NK-92 (cell line): ENCODE results near the gene MBD1.
"Not testable (repeated sequence)": the region's sequence is repeated elsewhere in the genome, so short reads cannot be mapped to it uniquely, and the experiment has no call there.

Experiments used
- DNase-seq: peaks from one replicate; lab custom pipeline; 2025; ENCODE audit not compliant: unreplicated experiment; lab: John Stamatoyannopoulos, UW

MBD1 gene

DNA sequence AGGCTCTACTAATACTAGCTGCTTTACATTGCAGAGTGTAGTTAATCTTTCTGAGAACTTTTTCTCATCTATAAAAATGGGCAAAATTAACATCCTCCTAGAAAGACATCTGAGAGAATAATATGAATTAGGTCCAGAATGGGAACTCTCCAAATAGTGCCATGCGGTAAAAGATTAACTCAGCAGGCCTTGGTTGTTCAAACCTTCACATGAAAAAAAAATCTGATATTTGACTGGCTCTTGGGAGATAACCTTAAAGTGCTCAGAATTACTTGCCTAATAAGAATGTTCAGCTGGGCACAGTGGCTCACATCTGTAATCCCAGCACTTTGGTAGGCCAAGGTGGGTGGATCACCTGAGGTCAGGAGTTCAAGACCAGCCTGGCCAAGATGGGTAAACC, 11.7 kb upstream of the MBD1 start:
- no peak for DNase-seq

DNA sequence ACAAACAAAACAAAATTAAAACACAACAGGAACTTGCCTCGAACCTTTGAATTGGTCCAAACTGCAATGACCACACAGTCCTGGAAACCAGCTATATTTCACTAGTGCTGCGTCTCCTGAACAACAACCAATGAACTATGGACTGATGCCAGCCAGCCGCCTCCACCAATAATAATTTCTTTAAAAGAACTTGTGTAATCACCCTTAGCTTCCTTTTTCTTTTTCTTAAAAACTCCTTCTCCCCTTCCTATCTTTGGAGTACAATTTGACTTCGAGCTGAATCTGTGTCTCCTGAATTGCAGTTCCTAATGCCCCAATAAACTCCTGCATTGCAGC, 7.8 kb upstream of the MBD1 start:
- no peak for DNase-seq

DNA sequence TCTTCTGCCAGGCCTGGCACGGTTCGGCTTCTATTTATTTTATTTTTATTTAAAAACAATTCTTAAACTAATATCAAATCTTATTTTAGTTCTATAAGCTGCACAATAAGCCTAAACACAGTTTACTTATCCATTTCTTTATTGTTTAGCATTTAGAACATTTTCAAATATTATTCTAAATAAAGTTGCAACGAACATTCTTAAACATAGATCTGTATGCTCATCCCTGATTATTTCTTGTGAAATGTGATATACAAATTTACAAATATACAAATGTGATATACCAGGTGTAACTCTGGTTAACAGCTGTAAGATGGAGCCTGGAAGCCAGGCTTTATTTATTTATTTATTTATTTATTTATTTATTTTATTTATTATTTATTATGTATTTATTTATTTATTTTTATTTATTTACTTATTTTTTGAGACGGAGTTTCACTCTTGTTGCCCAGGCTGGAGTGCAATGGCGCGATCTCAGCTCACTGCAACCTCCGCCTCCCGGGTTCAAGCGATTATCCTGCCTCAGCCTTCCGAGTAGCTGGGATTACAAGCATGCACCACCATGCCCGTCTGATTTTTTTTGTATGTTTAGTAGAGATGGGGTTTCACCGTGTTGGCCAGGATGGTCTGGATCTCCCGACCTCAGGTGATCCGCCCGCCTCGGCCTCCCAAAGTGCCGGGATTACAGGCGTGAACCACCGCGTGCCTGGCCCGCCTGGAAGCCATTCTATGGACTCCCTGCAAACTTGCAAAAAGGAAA, 7.2 kb upstream of the MBD1 start:
- DNase-seq: not testable (repeated sequence)

DNA sequence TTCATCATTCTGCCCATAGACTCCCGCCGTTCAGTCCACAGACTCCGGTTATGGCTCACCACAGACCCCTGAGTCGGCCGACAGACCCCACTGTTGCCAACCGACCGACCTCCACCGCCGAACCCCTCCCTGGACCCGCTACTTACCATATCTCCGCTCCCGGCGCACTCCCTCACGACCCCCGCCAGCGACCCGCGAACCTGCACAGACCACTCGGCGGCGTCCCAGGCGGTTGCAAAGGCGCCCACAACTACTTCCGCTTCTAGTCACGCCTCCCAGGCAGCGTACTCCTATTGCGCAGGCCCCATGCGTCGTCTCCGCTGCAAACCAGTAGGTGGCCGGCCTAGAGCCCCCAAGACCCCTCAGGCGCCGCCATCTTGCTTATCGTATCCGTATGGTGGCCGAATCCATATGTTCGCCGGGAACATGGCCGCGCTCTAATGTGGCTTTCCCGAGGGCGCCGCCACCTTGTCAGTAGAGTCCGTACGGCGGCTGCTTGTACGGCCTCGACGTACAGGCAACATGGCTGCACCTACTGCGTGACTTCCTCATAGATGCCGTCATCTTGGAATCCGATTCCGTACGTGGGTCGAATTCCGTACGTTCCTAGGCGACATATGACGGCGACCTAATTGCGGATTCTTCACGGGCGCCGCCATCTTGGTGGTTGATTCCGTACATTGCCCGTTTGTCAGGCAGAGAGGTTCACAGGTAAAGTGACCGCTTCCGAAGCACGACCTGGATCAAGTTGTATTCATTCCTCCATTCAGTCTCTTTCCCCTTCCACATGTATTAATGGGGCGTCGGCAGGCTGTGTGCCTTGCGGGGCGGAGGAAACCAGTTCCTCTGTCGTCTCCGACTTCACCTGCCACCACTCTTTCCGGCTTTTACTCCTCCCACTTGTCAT, 6.4 kb upstream of the MBD1 start, which contains the start of gene CXXC1:
CXXC1 (minus strand) TSS at position 252 of the 907 bp plus-strand sequence; CDS start at position 149, 103 bp downstream.
- peak; percentile 92 for DNase-seq

DNA sequence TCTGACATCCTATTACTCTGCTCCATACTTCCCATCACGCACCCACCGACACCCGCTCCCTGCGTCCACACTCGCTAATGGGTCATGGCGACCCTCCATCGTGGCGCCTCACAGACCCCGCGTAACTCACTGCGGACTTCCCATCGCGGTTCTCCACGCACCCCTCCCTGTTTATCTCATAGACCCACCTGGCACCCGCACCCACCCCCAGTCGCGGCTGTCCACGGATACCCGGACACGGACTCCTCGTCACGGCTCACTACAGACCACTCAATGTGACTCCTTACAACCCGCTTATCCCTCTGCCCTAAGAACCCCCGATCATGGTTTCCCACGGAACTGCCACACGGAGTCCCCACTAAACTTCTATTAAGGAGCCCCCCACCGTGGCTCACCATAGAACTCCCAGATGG, 5.7 kb upstream of the MBD1 start:
- no peak for DNase-seq

DNA sequence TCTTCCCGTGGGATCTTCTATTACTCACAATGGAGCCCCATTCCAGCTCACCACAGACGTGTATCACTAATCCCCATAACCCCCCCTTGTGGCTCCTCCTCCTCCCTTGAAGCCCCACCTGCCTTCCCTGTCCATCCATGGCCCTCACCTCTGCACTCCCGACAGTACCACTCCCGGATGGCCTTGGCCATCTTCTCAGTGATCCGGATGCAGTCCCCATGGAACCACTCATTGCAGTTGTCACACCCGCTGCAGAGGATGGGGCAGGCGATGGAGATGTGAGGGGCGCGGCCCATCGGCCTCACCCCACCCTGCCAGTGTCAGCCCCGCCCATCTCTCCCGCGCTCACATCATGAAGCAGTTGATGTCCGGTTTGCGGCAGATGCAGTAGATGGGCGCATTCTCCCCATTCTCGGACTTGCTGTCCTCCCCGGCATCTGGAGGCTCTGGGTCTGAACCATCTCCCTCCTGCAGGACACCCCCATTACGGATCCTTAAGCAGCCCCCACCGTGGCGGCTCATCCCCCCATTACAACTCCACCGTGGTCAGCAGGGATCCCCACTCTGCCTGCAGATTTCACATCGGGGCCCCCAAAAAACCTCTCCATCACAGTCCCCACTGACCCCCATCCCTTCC, 5.2 kb upstream of the MBD1 start:
- DNase-seq: no peak

DNA sequence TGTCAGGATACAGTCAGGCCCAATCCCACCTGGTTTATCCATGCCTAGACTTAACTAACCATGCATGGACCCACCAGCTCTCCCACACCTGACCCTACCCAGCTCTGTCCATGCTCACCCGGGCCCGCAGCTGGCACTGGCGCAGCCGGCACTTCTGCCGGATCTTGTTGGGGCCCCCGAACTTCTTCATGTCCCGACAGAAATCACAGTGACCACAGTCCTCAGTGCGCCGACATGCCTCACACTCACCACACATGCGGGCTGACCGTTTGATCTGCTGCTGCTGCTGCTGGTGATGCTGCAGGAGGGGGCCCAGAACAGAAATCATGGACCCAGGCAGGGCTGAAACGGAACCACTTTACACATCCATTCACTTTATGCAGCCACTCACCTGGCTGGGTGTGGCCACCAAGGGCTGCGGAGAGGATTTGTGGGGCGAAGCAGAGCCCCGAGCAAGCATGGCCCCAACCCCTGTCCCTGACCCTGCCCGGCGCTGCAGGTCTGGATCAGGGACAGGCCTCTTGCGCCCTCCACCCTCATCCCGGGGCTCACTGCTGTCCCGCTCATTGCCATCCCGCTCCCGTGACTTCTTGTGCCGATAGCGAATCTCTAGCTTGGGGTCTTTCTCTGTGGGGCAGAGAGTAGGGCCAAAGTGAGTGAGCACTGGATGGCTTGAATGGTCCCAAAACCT, 4.5 kb upstream of the MBD1 start:
- no peak for DNase-seq

DNA sequence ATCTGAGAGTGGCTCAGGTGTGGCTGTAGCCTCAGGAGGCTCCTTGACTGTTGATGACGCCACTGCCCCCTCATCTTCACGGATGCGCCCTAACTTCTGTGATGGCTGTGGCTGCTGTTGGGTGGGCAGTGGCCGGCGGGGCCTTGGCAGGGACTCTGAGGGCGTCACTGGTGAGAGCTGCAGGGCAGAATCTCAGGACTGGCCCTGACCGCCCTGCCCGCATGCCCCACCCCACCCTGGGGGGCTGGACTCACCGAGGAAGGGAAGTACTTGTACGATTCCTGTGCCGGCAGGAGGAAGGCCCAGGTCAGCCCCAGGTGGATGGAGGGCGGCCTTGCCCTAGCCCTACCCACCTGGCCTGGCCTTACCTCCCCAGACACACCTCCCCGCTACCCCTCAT, 3.7 kb upstream of the MBD1 start:
- DNase-seq: no peak

DNA sequence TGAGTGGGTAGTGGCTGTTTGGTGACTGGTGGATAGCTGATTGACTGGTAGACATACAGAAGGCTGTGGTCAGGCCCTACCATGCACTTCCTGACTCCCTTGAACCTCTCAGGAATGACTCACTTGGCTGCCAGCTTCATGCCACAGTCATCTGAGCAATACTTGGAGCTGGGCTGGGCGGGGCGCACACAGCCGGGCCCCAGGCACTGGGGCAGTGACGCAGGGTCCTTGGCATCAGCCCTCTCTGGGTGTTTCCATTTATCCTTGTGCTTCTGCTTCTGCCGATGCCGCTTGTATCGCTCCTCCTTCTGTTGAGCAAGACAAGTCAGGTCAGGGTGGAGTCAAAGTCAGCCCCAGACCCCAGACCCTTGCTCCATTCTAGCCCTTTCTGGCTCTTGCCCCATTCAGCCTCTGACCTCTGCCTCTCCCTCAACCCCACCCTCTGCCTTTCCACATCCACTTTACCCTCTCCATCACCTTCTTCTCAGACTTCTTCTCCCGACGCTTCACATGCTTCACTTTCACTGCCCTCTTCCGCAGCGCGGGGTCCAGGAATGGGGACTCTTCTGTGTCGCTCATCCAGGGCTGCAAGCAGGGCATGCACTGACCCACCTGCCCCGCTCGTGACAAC, 3.0 kb upstream of the MBD1 start:
- no peak for DNase-seq

DNA sequence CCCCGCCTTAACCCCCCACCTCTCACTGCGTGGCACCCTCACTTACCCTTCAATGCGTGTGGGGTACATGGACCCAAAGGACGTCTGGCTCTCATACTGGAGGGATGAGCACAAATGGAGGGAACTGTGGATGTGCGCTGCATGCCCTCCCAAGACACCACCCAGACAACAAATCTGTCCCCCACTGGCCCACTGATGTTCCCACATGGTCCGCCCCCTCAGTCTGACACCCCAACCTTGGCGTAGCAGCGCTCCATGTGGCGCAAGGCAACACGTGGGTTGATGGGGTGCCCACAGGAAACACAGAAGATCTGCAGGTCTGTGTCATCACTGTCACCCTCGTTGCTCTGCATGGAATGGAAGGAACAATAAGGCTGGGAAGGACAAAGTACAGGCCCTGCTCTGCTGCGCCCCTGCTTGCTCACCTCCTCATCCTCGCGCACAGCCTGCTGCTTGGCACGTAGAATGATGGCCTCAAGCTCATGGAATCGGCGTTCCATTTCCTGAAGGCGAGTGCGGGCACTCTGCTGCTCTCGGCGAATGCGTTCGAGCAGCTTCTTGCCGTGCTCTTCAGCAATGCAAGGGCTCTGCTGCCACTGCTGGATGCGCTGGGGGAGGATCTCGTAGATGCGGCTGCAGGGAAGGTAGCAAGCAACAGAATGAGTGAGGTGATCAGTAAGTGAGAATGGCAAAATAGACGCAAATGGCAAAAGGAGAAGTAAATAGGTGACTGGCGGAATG, 2.3 kb upstream of the MBD1 start:
- no peak for DNase-seq

DNA sequence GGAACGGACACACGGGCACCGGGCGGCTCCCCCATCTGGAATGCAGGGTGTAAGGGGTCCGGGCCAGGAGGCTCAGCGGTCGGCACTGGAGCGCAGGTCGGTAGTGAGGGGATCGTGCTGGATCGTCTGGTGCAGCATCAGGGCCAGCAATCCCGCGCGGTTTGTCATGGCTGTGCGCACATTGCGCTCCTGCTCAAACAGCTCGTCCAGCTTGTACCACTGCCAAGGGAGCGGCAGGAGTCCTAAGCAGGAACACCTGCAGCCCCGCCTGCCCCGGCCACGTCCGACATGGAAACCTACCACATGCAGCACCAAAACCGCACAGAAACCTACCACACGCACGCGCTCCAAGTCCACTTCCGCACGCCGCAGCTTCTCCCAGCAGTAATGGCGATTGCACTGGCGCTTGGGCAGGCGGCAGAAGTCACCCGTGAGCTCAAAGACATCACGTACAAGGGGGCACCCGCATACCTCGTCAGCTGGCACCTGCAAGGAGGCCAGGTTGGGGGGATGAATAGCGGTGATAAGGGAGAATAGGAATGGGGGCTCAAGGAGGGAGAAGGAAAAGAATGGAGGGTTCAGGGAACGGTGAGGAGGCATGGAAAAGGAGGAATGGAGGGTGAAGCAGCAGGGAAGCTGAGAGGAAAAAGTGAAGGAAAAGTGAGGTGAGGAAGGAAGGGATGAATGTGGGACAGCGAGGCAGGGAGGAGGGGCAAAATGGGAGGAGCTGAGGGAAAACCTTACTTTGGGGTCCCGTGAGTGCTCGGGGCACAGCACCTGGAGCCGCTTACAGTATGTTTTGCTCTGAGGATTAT, 1.4 kb upstream of the MBD1 start:
- DNase-seq: no peak

DNA sequence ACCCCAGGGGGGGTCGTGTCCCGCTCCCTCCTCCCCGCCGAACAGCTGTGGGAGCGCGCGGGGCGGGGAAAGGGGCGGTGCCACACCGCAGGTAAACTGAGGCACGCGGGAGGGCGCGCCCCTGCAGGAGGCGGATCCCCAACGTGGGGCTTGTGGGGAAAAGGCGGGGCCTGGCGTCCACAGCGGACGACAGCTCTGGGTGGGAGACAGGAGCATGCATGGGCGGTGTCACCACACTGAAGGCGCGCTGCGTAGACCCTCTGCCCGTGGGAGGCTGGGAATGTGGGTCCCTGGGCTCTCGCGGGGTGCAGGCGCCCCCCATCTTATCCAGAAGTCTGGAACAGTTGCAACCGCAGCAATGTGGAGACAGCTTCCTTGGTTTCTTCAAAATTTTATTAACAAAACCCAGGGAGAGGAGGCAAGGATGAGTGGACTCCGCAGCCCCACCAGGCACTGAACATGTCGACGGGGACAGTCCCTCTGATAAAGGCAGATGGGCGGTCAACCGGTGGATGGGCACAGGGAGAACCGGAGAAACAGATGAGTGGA, 723 bp upstream of the MBD1 start:
- DNase-seq: no peak

DNA sequence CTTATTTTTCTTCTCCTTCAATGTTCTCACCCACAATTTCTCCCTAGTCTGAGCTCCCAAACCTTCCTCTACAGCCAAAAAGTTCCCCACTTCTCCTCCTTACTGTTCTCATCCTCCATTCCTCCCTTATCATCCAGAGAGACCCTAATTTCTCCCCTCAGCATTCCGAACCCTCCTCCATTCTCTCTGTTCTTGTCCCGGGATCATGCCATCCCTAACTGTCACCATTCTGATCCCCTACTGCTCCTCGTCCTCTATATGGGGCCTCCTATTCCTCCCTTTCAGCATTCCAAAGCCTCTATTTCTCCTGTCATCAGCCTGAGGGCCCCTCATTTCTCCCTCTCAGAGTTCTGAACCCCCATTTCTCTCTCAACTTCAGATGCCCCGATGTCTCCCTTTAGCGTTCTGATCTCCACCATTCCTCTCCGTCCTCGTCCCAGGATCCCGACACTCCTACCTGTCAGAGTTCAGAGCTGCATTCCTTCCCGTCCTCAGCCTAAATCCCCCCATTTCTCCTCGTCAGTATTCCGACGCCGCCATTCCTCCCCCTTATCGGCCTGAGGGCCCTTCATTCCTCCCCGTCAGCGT, 522 bp downstream of the MBD1 start:
- no peak for DNase-seq

DNA sequence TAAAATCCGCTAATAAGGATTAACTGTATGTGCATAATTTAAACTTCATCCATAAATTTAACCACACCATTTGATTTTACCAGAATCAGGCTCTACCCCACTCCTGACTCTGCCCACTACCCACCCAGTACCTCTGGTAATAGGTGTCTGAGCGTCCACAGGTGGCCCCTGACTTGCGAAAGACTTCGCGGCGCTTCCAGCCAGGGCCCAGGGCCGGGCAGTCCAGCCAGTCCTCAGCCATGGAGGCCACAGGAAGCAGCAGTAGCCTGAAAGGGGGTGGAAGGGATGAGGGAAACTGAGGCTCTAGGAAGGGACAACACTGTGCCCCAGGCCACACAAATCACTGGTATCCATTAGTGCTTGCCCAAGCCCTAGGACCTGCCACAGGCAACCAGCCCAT, 1.6 kb downstream of the MBD1 start:
- no peak for DNase-seq

DNA sequence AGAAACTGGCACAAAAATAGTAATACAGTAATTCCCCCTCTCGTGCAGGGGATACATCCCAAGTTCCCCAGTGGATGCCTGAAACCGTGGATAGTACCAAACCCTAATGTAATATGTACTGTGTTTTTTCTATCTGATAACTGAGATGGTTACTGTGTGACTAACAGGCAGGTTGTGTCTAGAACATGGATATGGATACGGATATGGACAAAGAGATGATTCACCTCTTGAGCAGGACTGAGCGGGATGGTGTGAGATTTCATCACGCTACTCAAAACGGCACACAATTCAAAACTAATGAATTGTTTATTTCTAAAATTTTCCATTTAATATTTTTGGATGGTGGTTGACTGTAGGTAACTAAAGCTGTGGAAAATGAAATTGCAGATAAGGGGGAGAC, 3.4 kb downstream of the MBD1 start:
- no peak for DNase-seq

DNA sequence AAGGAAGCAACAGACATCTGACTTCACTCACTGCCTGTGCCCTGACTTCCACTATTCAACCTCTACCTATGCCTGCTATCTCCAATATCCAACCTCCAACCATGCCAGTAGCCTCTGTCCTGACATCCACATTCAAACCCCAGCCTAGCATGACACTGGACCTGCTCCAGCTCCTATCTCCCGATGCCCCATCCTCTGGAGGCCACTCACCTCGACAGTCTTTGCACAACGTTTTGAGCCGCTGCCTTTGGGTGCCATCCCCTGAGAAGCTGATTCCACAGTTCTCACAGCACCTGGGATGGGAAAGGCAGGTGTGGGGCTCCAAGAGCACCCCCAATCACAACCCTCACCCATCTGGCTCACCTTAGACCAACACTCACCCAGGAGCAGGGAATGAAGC, 4.9 kb downstream of the MBD1 start:
- no peak for DNase-seq

DNA sequence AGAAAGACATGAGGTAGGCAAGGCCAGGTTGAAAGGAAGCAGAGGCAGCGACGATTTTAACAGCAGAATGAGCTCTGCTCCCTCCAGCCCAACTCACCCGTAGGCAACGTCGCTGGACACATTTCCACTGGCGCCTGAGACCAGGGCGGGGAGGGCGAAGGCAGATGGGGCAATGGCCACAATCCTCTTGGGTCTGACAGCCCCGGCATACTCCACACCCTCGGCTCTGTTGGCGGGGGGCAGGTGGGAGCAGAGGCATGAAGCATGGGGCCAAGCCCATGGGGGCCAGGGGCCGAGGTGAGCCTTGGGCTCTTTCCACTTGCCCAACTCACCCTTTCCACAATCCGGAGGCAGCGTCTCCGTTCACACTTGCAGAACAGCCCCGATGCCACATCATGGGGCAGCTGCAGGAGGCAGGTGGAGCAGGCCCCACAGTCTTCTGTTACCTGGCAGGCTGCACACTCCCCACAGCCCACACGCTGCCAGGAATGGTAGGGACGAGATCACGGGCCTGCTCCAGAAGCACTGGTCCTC, 5.8 kb downstream of the MBD1 start:
- no peak for DNase-seq

DNA sequence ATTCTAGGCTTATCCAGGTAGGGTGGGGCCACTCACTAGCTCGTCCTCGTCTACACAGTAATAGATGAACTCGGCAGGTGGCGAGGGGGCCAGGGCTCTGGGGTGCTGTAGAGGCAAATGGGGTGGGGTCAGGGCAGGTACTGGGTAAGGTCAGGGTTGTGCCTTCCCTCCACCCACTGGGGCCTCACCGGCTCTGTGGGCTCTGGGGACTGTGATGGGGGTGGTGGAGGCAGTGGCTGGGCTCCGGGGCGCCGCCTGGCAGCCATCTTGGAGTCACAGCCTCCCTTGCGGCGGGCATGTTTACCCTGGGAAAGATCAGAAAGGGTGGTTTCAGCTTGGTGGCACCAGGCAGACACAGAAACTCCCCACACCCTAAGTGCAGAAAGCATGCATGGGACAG, 6.4 kb downstream of the MBD1 start:
- DNase-seq: no peak
